HG03457 (cell line): ENCODE data around the gene ACSL4.

Experiments
- ATAC-seq: cut with Tn5 transposase; IDR thresholded peaks from one replicate; pipeline ENCODE4 v1.9.1; 2021; ENCODE audit warnings: moderate number of reproducible peaks; ENCODE audit not compliant: unreplicated experiment

The ACSL4 gene

DNA sequence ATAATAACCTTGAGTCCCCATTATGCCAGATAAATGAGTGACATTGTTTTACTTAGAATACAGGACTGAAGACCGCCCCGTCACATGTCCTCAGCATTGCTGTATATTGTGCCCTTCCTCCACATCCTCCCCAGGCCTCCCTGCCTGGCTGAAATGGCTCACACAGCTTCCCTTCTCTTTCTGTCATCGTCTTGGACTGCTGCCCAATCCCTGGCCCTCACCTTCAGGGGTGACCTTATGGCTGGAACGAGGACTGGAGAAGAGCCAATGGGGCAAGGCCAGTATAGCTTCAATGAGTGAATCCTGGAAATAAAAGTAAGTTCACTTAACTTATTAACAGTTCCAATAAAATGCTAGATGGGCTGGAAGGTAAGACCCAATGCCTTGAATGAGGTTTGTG is 110.8 kb downstream of the ACSL4 start:
- ATAC-seq = no peak

DNA sequence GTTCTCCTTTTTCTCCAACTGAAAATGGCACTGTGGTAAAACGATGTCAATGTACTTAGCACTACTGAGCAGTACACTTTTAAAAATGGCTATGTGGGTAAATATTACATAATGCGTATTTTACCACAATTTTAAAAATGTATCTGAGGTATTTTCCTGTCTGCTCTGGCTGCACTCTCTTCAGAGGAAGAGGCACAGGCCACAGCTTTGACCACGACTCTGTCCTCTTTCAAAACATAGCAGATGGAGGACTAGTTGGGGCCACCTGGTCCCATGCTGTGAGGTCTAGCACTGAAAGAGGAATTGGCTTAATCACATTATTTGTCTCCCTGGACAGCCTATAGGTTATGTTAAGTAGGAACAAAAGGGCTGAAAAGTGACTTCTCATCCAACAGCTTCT is 113.3 kb downstream of the ACSL4 start:
- ATAC-seq = no peak

DNA sequence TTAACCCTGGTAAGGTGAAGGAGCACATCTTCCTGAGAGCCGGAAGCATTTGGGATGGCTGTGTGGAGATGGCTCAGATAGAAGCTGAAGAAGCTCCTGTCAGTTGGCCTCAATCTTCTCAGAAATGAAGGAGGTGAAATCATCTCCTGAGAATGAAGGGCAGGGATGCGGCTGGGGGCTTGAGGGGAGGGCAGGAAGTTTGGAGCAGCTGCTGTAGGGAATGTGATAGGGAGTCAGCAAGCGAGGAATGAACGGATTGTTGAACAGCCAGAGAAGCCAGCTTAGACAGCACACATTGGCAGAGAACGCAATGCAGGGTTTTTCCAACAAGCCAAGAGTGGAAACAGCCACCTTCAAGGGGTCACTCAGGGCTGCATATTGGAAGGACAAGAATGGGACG is 118.1 kb downstream of the ACSL4 start:
- no peak for ATAC-seq

DNA sequence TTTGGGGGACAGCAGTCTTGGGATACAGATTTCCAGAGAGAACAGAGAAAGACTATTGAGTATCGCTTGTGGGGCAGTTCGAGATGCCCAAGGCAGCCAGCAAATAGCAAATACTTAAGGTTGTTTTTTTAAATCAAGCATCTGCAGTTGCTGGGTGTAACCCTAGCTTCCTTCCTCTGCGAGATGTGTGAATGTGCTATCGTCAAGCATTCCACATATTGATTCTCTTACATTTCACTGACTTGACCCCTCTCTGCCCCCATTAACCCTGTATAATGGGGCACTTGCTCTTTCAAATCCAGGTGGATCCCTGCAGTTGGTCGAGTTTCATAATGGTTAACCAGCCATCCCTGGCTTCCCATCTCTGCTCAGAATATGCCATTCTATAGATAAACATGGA is 131.6 kb downstream of the ACSL4 start:
- ATAC-seq = no peak

DNA sequence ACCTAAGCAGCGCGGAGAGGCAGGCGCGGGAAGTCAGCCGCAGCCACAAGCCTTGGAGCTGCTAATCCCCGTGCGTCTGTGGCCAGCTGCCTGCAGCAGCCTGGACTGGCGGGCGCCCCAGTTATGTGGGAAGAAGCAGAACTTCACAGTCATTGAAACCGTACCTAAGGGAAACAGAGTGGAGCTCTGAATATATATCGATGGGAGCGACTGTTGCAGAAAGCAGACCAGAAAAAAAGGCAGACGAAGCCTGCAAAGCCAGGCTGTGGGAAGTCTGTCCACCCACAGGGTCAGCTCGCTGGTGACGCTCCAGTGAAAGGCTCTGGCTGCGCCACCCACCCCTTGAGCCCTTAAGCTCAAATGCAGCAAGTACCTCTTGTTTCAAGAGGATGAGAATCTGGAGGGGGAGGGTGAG is 132.8 kb downstream of the ACSL4 start:
- ATAC-seq = no peak

DNA sequence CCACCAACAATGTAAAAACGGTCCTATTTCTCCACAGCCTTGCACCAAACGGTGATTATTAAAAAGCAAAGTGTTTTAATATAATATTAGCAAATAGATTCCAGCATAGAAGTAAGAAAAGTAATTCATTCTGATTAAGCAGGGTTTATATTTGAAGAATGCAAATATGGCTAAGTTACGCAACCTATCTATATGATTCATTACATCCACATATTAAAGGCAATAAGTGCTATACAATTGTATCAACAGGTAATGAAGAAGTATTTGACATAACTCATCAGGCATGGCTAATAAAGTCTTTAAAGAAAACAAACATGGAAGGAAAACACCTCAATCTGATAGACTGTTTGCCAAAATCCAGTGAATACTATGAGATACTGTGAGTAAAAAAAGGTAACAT is 137.0 kb downstream of the ACSL4 start:
- ATAC-seq = no peak
